ENCODE measurements around the gene MSI2.

MSI2 gene

DNA sequence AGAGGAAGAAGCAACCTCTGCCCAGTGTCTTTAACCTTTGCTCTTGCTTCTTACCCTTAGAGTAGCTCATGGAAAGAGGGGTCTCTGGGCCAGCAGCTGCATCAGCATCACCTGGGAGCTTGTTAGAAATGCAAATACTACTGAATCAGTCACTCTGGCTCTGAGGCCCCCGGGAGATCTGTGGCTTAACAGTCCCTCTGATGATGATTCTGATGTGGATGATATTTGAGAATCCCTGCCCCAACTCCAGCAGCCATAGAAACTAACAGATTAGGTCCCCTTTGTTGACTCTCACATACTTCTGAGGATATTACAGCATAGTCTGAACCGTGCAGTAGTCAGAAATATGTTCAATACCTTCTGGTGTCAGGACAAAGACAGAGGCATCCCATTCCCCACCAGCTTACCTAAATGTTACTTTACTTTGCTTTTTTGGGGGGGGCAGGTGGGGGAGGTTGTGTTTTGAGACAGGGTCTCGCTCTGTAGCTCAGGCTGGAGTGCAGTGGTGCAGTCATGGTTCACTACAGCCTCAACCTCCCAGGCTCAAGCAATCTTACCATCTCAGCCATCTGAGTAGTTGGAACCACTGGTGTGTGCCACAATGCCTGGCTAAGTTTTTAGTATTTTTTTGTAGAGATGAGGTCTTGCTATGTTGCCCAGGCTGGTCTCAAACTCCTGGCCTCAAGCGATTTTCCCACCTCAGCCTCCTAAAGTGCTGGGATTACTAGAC lies 268.7 kb downstream of the MSI2 start:
- no peak for DNase-seq
- intact Hi-C loops (cut with DNase I) = no loop called here

DNA sequence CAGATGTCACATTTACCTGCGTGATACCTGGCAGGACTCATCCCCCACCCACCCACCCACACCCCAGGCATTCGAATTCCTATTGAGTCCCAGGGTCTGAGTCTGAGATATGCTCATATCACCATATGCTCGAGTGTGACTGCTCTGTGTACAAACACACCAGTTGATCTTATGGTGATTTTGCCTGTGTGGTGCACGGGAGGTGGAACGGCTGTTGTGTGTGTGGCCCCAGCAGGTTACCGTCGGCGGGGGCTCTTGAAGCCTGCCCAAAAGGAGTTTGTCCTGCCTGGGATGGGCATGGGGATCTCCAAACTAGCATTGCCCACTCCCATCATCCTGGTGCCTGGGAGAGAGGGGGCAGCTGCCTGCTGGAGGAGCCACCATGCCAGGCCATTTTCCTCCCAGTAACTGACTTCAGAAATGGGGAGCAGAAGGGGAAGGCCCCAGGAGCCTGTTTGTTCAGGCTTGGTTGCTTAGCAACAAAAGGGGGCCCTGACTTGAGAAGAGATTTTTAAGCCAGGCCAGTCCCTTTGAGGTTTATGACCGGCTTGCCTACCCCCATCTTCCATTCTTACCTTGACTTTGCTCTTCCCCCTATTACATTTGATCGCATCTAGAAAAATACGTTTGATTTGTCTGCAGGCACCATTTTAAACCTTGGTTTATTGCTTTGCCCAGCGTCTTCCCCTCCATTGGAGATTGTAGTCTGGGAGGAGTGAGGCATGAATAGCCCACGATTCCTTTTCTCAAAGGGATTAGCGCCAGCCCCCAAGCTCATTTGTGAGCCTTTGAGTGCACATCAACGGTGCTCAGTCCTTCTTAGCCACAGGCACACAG lies 271.1 kb downstream of the MSI2 start:
- intact Hi-C loops (cut with DNase I) = no loop called here
- peak in 1 of 10 donors; percentile 25 for DNase-seq

DNA sequence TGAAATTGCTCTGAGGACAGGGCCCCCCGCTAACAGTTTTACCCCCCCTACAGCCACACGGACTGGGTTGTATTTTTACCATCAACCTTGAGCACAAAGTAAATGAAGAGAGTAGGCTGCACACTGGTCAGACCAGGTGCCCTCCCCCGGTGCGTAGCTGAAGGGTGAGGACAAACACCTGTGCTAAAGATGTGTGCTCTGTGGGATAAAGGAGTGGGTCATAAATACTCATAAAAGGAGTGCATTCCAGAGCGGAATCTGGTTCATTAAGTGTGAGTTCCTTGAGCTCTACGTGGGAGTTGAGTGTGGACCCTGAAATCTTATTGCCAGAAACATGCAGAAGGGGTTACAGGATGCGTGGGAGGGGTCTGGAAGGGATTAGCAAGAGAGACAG lies 271.7 kb downstream of the MSI2 start:
- intact Hi-C loops (cut with DNase I) = no loop called here
- peak in 1 of 10 donors; percentile 51 for DNase-seq

DNA sequence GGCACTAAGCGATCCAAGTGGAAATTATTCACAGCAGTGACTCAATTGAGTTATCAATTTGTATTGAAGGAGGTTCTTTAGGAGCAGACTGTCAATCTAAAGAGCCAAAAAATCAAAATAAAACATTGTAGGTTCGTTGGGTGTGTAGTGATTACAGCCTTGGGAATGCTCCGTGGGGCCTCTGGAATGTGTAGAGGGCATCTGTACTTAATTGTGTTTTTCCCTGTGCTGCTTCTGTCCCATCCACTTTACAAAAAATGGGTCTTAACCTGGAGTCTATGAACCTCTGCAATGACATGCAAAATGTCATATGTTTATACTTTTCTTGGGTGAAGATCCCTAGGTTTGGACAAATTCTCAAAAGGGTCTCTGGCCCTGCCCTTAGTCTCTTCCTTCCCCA lies 273.7 kb downstream of the MSI2 start:
- no peak for DNase-seq
- intact Hi-C loops (cut with DNase I) = no loop called here

DNA sequence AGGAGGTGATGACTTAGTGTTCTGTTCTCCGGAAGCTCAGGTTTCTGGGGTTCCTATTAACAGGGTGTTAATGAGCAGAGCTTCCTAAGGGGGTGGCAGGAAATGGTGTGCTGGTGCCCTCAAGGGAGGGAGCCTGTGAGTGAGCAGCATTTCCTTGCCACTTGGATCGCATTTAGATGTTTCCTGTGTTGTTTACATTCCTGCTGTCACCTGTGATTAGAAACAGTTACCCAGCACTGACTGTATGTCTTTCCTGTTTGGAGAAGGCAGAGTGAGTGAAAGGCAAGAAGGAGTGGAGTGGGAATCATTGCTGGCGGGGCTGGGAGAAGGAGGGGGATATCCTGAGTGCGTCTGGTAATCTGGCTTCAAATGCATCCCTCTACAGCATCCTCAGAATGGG lies 274.2 kb downstream of the MSI2 start:
- no peak for DNase-seq
- intact Hi-C loops (cut with DNase I) = no loop called here

DNA sequence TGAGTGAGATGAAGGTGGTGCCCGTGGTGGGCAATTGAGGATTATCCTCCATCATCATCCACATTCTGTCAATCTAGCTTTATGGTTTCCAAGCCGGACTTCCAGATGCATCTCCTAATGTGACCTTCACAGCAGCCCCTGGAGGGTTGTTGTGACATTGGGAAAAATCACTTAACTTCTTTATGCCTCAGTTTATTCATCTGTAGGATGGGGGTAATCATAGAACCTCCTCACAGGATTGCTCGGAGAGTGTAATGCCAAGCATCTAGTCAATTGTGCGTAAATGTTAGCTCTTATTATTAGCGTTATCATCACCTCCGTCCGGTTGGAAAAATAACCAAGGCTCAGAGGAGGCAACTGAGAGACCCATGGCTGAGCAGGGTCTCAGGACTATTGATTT lies 274.8 kb downstream of the MSI2 start:
- intact Hi-C loops (cut with DNase I) = no loop called here
- no peak for DNase-seq

DNA sequence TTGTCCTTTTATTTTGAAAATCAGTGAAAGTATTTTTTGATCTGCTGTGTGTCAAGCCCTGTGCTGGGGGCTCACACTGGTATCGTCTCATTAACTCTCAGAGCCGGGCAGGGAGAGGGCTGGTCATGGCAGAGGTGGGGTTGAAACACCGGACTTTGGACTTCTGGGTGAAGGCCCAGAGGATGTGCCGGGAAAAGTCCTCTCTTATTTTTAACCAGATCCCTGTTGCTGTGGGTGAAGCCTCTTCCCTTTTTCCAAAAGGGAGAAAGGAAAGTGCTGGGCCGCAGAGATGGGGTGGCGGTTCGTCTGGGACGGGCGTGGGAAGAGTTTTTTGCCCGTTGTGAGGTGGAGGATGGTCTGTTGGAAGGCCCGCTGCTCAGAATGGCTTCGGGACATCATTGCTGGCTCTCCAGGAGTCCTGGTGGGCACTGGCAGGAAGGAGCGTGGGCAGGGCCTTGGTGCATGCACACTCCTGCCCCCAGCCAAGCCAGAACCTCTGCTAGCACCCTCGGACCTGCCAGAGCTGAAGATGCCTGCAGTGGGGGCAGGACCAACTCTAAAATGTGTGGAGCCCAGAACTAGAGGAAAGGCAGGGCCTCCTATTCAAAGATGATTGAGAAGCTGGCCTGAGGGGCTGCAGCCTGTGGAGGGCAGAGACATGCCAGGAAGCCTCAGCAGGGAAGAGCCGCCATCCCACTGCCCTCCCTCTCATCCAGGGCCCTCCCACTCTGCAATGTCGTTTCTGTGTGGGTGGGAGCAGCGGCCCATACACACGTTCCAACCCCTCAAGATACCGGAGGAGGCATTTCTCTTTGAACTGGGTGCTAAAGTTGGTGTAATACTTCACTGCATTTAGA lies 275.6 kb downstream of the MSI2 start:
- peak in 1 of 10 donors; percentile 61 for DNase-seq
- intact Hi-C loops (cut with DNase I) = no loop called here

DNA sequence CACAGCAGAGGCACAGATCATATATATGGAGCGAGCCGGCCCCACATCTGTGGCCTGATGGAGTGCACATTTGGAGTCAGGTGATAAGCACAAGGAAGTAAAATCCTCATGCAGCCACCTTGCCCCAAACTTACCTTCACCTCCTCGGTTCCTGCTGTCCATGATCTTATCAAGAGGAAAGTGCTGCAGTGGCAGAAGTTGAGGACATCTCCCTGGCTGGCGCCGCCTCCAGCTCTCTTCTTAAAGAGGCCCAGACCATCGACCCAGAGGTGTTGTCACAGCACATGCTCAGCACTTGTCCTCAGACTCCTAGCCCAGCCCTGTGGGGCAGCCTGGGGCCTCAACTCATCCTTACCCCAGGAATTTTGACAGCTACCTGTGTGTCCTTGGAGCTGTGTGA lies 276.2 kb downstream of the MSI2 start:
- DNase-seq = peak in 1 of 10 donors; percentile 33
- intact Hi-C loops (cut with DNase I) = no loop called here

DNA sequence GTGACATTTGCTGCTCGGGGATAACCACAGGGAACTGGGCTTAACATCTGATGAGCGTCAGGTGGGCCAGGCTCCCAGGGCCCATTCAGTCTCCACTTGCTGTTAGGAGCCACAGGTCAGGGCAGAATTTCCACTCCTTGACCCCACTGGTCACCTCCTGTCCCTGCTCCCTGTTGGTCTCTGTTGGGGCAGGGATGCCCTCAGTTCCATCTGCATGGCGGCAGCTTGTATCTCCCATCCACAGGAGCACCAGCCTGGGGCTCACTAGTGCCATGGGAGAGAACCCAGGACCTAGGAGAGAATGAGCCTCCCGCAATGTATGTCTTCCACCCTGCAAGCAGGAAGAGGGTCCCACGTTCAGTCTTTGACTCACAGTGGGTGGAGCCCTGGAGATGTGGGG lies 276.6 kb downstream of the MSI2 start:
- intact Hi-C loops (cut with DNase I) = no loop called here
- peak in 1 of 10 donors; percentile 52 for DNase-seq

DNA sequence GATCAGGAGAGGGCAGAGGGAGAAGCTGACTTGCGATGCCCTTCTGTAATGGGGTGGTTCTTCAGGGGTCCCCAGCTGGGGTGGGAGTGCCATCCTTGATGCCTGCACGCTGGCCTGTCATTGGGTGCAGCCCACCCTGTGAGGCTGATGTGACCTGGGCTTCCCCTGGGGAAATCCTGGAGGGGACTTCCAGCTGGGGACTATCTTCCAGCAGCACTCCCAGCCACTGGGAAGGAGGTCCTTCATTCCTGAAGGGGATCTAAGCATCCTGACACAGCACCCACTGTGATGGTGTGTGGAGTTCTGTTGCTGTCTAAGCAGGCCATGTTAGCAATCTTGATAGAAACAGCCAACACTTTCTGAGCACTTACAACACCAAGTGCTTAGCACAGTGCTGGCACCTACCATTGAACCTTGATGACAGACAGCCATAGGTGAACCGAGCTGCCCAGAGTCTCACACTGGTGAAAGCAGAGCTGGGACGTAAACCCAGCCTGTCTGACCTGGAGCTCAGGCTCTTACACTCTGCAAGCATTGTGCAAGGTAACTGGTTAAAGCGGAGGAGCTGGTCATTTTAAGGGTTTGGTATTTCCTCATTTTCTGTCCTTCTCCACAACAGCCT lies 277.5 kb downstream of the MSI2 start:
- peak in 1 of 10 donors; percentile 42 for DNase-seq
- intact Hi-C loops (cut with DNase I) = no loop called here

DNA sequence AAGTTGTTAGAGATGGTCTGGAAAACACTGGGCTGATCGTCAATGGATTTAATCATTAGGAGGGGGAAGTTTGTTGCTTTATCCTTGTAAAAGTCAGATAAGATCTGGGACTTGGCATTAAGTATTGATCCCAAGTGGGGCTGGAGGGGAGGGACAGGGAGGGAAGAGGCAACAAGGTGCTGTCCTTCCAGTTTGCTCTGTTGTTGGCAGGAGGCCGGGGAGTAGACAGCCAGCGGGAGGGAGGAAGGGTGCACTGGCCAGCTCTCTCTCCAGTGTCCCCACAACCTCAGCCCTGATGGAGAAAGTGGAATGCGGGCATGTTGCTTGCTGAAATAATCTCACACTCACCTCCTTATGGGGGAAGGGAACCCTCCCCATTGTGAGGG lies 278.5 kb downstream of the MSI2 start:
- peak in 2 of 10 donors; percentile 22 to 33 for DNase-seq
- intact Hi-C loops (cut with DNase I) = no loop called here

DNA sequence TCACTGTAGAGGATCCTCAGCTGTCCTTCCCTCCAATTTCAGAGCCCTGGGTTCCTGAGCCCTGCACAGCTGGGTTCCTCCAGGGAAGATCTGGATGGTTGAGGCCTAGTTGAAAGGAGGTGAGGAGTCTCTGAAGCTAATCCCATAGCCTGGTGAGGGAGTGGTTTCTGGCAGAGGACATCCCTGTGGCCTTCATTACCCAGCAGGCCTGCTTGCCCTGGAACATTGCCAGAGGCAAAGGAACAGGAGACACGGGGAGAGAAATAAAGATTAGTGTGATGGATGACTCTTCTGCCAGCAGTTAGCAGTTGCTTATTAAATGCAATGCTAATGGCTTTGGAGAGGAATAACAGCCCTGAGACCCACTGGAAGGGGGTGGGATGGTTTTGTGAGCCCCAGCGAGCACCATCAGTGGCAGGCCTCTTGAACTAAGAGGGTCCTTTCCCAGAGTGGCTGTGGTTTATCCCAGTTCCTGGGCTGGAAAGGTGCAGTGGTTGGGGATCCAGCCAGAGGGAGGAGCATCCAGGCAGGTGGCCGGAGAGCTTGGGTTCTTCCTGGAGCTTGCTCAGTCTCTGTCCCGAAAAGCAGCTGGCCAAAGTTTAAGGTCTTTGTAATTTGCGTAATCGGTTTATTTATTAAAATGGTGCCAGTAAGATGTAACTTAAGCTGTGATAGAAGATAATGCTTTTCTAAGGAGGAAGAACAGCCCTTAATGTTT lies 279.1 kb downstream of the MSI2 start:
- peak in 2 of 10 donors; percentile 21 to 52 for DNase-seq
- intact Hi-C loops (cut with DNase I) = no loop called here

DNA sequence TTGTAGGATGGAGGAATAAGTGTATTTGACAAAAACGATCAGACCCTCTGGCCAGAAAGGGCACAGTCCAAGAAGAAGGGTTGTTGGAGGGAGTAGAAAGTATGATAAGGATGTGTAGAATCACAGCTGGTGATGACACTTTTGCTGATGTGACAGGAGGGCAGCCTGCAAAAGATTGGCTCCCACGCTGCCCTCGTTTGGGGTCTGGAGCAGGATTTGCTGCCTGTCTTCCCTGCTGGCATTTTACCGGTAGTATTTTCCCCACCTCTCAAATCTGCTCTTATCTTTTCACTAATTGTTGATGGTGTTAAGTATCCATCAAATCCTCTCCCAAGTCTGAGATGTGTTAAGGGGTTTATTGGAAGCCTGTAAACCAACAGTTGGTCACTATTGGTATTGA lies 280.0 kb downstream of the MSI2 start:
- intact Hi-C loops (cut with DNase I) = no loop called here
- peak in 1 of 10 donors; percentile 33 for DNase-seq

DNA sequence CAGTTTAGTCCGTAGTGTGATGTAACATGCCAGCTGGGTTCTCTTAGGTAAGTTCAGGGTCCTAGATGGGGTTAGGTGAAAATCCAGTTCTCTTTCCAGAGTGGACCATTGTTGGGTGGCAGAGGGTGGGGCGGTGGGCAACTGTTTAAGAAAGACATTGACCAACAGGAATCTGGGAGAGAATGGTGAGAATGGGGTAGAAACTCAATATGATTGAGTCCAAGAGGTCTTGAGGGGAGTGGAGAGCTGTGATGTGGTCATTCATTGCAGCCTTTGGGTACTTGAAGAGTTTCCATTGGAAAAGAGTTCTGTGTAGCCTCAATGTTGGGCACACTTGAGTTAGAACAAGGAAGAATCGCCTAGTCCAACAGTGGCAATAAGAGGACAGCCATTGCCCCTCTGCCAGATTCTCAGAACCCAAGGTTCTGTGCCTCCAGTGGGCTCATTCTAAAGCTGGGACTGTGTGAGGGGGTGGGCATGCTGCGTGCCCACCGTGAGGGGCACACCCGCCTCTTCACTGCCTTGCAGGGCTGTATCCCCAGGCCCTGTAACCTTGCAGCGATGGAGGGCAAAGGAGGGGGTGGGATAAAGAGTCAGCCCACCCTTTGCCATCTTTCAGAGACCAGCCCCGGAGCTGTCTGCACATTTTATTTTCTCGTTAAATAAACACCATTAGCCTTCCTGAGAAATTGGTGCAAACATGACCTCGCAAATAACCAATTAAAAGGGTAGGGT lies 280.6 kb downstream of the MSI2 start:
- DNase-seq = peak in 2 of 10 donors; percentile 18 to 35
- intact Hi-C loops (cut with DNase I) = no loop called here

DNA sequence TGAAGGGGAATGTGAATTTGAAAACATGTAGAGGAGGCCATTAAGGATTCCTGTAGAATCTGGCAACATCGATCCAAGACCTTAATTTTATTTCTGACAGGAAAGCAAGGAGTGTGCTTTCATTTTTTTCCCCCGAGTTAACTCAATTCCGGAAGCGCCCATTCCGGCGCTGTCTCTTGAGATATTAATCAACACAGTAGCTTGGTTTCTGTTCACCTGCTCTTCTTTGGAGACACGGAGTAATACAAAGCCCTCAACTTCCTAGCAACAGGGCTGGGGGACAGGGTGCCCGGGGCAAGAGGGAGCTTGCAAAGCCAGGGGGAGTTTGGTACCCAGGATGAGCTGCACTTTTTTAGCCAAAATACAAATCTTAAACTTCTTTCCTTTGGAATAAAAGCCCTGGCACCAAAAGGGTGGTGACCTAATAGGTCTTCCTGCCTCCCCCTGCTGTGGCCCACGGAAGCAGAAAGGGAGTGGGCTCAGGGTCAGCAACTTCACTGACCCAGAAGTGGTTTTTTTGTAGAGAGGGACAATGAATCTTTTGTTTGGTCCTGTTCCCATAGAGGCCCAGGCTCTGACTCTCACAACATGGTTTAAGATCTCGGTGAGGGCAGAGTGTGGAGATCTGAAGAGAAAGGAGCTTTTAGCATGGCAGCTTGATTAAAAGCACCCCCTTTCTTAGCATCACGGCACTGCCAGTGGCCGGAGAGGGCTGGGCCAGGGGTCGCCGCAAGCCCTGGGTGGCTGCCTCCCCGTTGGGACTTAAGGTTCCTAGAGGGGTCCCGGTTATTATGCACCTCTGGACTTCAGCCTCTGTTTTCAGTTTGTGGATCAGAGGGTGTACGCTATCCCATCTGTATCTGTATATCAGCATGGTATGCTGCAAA lies 281.4 kb downstream of the MSI2 start:
- peak in 1 of 10 donors; percentile 35 for DNase-seq
- intact Hi-C loops (cut with DNase I) = no loop called here

DNA sequence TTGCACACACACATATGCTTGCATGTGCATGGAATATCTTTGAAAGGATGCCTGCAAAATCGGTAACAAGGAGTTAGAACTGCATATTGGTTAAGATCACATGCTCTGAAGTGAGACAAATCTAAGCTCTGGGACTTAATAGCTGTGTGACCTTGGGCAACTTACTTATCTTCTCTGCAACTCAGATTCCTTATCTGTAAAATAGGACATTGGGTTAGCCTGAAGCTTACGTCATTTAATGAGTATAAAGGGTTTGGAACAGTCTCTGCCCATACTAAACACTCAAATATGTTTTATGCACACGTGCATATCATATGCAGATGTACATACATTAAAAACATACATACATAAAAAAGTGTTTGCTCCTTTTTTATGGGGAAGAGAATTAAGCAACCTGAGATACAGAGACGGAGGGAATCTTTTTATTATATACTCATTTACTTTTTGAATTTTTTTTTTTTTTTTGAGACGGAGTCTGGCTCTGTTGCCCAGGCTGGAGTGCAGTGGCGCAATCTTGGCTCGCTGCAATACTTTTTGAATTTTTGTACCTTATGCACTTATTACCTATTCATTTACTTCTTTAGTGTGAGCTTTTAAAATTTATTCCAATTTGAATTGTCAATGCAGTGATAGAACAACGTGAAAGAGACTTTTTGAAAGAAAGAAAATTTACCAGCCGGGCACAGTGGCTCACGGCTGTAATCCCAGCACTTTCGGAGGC lies 282.6 kb downstream of the MSI2 start:
- intact Hi-C loops (cut with DNase I) = no loop called here
- DNase-seq = peak in 1 of 10 donors; percentile 22

DNA sequence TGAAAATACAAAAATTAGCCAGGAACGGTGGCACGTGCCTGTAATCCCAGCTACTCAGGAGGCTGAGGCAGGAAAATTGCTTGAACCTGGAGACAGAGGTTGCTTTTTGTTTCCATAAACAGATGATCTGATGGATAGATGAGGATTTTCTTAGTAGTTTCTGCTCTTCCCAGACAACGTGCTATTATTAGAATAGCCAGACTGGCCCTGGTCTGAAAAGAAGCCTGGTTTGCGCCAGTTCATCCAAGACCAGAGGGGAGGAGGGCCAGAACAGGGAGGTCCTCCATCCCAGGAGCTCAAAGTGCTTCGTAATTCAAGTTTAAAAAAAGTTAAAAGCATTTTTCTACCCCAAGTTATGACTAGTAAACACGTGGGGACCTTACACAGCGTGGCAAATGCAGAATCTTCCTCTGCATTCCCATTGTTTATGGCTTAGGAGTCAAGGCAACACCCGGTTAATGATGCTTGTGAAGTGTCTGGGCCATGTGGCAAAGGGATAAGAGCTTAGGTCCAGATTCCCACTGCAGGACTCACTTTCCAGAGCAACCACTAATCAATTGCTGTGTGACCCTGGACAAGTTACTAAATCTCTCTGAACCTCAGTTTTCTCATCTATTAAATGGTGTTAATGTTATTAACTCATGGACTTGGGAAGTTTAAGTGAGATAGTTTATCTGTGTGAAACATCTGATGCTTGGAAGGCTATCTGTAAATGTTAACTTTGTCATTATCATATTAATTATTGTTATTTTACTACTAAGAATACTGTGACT lies 283.4 kb downstream of the MSI2 start:
- DNase-seq = no peak
- intact Hi-C loops (cut with DNase I) = no loop called here
